ENCODE results near the gene IFT74. TPM values are rescaled to one million over a fixed set of nuclear protein-coding genes. Genes with fewer than 3 reads are reported as not detected.

IFT74 gene
- total RNA-seq, 1 donor from 2014 or later: 7.9 TPM

DNA sequence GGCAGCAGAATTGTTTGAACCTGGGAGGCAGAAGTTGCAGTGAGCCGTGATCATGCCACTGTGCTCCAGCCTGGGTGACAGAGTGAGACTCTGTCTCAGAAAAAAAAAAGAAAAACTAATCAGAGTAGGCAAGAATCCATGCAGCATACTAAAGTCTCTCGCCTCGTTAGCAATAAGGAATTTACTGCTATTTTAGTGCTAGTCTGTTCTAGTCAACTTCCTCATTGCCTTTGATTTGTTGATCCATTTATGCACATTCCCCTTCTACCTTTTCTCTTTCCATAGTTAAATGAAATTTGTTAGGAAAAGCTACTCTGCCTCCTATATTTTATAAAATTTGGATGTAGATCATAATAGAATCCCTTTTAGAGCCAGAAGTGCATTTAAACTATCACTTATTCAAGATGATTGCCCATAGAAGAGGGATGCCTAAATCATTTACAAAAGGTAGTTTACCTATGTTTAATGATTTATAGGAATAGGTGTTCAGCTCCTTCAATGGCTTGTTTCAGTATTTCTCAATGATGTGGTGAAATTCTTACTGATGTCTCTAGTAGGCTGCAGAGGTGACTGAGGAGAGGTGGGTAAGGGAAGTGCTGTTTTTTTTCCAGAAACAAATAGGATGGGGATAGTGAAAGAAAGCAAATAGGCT is 47.3 kb downstream of the IFT74 start:
- intact Hi-C loops (cut with micrococcal nuclease): no loop called here
- Mint-ChIP-seq H3K4me1 (ENCODE audit: low read depth) (no peaks in the 10 kb centered on the region), H3K27ac (no peak overlapping the region), H3K27me3 (ENCODE audit: insufficient read depth) (no peaks in the 10 kb centered on the region), H3K36me3 (ENCODE audit: low read depth) (no peaks in the 10 kb centered on the region), H3K4me3 (no peak overlapping the region), H3K9me3 (no peaks in the 10 kb centered on the region)
- no peak for DNase-seq (ENCODE audit: low spot score)

DNA sequence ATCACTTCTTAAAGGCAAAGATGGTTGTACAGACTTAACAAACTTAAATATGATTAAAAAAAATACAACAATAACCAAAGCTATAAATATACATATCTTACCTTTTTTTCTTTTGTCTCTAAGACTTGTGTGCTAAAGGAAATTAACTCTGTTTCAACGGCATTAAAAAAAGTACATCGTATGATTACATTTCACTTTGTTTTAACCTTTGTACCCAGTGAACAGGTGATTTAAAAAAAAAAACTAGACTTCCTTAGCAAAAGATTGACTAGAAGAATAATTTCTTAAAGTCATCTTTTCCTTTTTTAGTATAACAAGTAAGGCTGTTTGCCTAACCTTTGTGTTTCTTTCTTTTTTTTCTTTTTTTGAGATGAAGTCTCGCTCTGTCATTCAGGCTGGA is 49.3 kb downstream of the IFT74 start, which contains the start of gene LRRC19:
LRRC19 (minus strand) TSS at position 182 of the 400 bp plus-strand sequence. CDS start 5,978 bp downstream, outside the sequence.
- intact Hi-C loops (cut with micrococcal nuclease): no loop called here
- DNase-seq (ENCODE audit: low spot score): no peak
- no peaks in the 10 kb centered on the region for H3K9me3 Mint-ChIP-seq
- no peak within 1 kb of the TSS for H3K4me3 Mint-ChIP-seq
- no peak within 1 kb of the TSS for H3K27ac Mint-ChIP-seq
- H3K36me3 Mint-ChIP-seq (ENCODE audit: low read depth): no peaks in the 10 kb centered on the region
- H3K4me1 Mint-ChIP-seq (ENCODE audit: low read depth): no peaks in the 10 kb centered on the region
- no peaks in the 10 kb centered on the region for H3K27me3 Mint-ChIP-seq (ENCODE audit: insufficient read depth)

DNA sequence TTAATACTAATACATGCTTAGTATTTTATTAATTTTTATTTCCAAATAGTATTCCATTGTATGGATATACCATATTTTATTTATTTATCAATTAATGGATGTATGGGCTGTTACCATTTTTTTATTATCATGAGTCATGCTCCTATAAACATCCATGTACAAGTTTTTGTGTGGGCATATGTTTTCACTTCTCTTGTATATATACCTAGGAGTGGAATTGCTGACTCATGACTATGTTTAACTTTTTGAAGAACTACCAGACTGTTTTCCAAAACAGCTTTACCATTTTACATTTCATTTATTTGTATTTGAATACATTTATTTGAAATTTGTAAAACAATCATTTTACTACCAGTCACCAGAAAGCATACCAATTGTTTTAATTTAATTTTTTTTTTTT is 63.4 kb downstream of the IFT74 start:
- Mint-ChIP-seq H3K4me3 (no peak overlapping the region), H3K4me1 (ENCODE audit: low read depth) (no peaks in the 10 kb centered on the region), H3K9me3 (no peaks in the 10 kb centered on the region), H3K27ac (no peak overlapping the region), H3K27me3 (ENCODE audit: insufficient read depth) (no peaks in the 10 kb centered on the region), H3K36me3 (ENCODE audit: low read depth) (peaks cover 10% of the 10 kb centered on the region)
- no peak for DNase-seq (ENCODE audit: low spot score)
- intact Hi-C loops (cut with micrococcal nuclease): no loop called here

DNA sequence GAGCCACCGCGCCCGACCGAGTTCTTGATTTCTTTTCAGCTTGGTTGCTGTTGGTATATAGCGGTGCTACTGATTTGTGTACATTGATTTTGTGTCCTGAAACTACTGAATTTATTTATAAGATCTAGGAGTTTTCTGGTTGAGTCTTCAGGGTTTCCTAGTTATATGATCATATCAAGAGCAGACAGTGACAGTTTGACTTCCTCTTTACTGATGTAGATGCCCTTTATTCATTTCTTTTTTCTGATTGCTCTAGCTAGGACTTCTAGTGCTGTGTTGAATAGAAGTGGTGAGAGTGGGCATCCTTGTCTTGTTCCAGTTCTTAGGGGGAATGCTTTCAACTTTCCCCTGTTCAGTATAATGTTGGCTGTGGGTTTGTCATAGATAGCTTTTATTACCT is 66.7 kb downstream of the IFT74 start:
- Mint-ChIP-seq H3K27ac (no peak overlapping the region), H3K27me3 (ENCODE audit: insufficient read depth) (no peaks in the 10 kb centered on the region), H3K9me3 (no peaks in the 10 kb centered on the region), H3K4me1 (ENCODE audit: low read depth) (no peaks in the 10 kb centered on the region), H3K4me3 (no peak overlapping the region), H3K36me3 (ENCODE audit: low read depth) (peaks cover 7% of the 10 kb centered on the region)
- no peak for DNase-seq (ENCODE audit: low spot score)
- intact Hi-C loops (cut with micrococcal nuclease): no loop called here

DNA sequence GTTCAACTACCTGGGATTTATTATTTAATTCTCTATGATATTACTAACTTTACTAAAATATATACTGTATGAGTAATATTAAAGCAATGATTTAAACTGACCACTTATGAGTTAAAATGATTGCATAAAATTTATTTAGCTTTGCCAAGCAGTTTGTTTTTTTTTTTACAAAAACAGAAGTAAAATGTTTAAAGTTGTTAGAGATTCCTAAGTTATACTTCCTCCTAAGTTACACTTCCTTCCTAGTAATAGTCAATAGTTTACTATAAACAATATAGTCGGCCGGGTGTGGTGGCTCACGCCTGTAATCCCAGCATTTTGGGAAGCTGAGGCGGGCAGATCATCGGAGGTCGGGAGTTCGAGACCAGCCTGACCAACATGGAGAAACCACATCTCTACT is 73.0 kb downstream of the IFT74 start:
- Mint-ChIP-seq H3K4me1 (ENCODE audit: low read depth) (no peaks in the 10 kb centered on the region), H3K27me3 (ENCODE audit: insufficient read depth) (no peaks in the 10 kb centered on the region), H3K36me3 (ENCODE audit: low read depth) (peaks cover 3% of the 10 kb centered on the region), H3K4me3 (no peak overlapping the region), H3K27ac (no peak overlapping the region), H3K9me3 (no peaks in the 10 kb centered on the region)
- no peak for DNase-seq (ENCODE audit: low spot score)
- intact Hi-C loops (cut with micrococcal nuclease): no loop called here

DNA sequence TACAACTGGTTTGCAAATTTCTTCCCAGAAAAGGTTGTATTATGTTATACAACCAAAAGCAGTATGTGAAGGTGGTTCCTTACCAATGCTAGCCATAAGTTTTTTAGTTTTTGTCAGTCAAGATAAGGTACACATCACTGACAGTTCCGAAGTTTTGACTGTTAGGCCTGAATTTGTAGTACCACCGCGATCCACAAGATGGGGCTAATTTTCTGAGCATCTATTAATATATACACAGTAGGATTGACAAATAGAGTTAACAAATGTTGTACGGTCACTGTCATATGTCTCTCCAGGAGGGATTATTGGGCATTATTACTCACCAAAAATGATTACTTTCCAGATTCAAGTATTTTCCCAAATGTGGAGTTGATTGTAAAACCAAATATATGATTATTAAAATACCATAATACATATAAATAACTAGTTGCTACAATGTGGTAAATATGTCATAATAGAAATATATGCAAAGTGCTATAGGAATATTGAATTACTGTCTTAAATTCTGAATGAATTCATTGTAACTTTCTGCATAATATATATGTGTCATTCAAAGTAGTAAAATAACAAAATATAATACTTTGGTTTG is 77.7 kb downstream of the IFT74 start:
- Mint-ChIP-seq H3K36me3 (ENCODE audit: low read depth) (no peaks in the 10 kb centered on the region), H3K27me3 (ENCODE audit: insufficient read depth) (no peaks in the 10 kb centered on the region), H3K4me3 (no peak overlapping the region), H3K9me3 (no peaks in the 10 kb centered on the region), H3K4me1 (ENCODE audit: low read depth) (no peaks in the 10 kb centered on the region), H3K27ac (no peak overlapping the region)
- intact Hi-C loops (cut with micrococcal nuclease): loop anchor here (1.0 to 5.0 kb wide), 2 partner anchors 242 to 513 kb away; no protein-coding TSS in a partner anchor
- DNase-seq (ENCODE audit: low spot score): peak; percentile 9

DNA sequence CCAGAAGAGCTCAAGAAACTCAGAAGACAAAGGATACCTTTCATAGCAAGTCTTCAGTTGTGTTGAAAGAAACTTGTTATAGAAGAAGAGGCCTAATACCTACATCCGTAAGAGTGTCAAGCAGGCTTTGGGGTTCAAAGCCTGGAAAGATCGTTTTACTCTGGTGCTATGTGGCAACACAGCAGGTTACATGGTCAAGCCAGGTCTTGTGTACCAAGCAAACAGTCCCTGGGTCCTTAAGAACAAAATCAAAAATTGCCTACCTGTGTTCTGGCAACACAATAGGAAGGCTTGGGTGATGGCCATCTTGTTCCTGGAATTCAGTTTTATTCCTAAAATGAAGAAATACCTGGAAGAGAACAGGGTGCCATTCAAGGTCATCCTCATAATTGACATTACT is 81.3 kb downstream of the IFT74 start:
- intact Hi-C loops (cut with micrococcal nuclease): no loop called here
- Mint-ChIP-seq H3K27me3 (ENCODE audit: insufficient read depth) (no peaks in the 10 kb centered on the region), H3K9me3 (no peaks in the 10 kb centered on the region), H3K36me3 (ENCODE audit: low read depth) (no peaks in the 10 kb centered on the region), H3K4me3 (no peak overlapping the region), H3K27ac (no peak overlapping the region), H3K4me1 (ENCODE audit: low read depth) (no peaks in the 10 kb centered on the region)
- no peak for DNase-seq (ENCODE audit: low spot score)

DNA sequence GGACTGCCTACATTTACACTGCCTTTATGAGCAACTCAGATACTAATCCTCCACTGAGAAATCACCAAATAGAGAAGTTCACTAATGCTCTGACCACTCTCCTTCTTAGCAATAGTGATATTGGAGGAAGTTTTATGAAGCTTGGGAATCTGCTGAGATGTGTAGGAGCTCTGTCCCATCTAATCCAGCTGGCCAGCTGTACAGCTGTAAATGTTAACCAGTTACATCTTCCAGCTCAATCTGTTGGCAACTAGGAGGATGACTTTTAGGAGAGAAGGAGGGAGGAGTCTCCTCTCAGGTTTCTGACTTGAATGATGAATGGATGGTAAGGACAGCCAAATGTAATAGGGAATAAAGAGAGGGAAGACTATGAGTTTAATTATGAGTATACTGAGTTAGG is 85.5 kb downstream of the IFT74 start:
- intact Hi-C loops (cut with micrococcal nuclease): no loop called here
- no peaks in the 10 kb centered on the region for H3K4me1 Mint-ChIP-seq (ENCODE audit: low read depth)
- no peak overlapping the region for H3K27ac Mint-ChIP-seq
- no peaks in the 10 kb centered on the region for H3K36me3 Mint-ChIP-seq (ENCODE audit: low read depth)
- DNase-seq (ENCODE audit: low spot score): no peak
- H3K9me3 Mint-ChIP-seq: no peaks in the 10 kb centered on the region
- H3K27me3 Mint-ChIP-seq (ENCODE audit: insufficient read depth): no peaks in the 10 kb centered on the region
- no peak overlapping the region for H3K4me3 Mint-ChIP-seq

DNA sequence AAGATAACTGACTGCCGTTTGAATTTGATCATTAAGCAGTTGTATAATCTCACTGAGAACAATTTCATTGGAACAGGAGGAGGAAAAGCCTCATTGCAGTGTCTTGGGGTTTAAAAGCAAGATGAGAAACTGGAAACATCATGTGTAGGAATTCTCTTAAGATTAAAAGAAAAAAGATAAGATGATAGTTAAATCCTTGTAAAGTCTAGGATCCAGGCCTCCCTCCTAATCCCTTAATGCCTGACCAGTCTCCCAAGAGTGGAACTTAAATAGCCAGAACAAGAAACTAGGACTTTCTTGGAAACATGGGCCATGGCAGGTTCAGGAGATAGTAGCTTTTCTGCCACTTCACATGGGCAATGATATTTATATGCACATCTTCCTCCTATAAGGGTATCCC is 86.3 kb downstream of the IFT74 start:
- Mint-ChIP-seq H3K4me1 (ENCODE audit: low read depth) (no peaks in the 10 kb centered on the region), H3K9me3 (no peaks in the 10 kb centered on the region), H3K4me3 (no peak overlapping the region), H3K27ac (no peak overlapping the region), H3K36me3 (ENCODE audit: low read depth) (no peaks in the 10 kb centered on the region), H3K27me3 (ENCODE audit: insufficient read depth) (no peaks in the 10 kb centered on the region)
- DNase-seq (ENCODE audit: low spot score): no peak
- intact Hi-C loops (cut with micrococcal nuclease): no loop called here

DNA sequence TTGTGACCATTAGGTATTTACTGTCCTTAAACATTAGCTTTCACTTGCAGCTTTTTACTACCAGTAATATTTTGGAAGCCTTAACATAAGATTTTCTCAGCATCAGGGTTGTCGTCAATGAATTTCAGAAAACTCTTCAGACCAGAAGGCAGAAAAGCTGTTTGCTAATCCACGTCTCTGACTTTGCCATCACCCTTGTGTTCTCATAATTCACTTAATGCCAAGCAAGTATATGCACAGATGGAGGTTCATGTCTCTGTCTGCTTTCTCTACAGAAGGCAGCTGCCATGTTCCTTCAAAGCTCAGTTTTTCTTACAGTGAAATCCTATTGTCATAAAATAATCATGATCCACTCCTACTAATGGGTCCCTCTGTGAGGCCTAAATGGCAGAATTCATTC is 87.0 kb downstream of the IFT74 start:
- H3K27me3 Mint-ChIP-seq (ENCODE audit: insufficient read depth): no peaks in the 10 kb centered on the region
- no peaks in the 10 kb centered on the region for H3K9me3 Mint-ChIP-seq
- no peaks in the 10 kb centered on the region for H3K4me1 Mint-ChIP-seq (ENCODE audit: low read depth)
- no peaks in the 10 kb centered on the region for H3K36me3 Mint-ChIP-seq (ENCODE audit: low read depth)
- H3K27ac Mint-ChIP-seq: no peak overlapping the region
- H3K4me3 Mint-ChIP-seq: no peak overlapping the region
- intact Hi-C loops (cut with micrococcal nuclease): no loop called here
- no peak for DNase-seq (ENCODE audit: low spot score)

DNA sequence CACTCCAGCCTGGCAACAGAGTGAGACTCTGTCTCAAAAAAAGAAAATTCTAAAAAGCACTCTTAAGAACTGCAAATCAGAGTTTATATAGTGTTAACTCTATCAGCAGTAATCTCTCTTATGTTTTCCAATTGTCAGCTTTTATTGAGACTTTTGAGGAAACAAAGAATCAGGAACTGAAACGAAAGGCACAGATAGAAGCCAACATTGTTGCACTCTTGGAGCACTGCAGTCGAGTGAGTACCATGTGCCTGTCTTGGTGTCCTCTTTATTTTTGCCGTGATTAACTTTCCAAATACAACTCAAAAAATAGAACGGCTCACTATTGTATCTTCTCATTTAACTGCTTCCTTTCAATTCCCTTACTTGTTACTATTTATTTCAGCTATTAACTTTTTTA is 90.9 kb downstream of the IFT74 start:
- Mint-ChIP-seq H3K4me1 (ENCODE audit: low read depth) (no peaks in the 10 kb centered on the region), H3K27me3 (ENCODE audit: insufficient read depth) (no peaks in the 10 kb centered on the region), H3K36me3 (ENCODE audit: low read depth) (no peaks in the 10 kb centered on the region), H3K27ac (no peak overlapping the region), H3K9me3 (no peaks in the 10 kb centered on the region), H3K4me3 (no peak overlapping the region)
- no peak for DNase-seq (ENCODE audit: low spot score)
- intact Hi-C loops (cut with micrococcal nuclease): no loop called here

DNA sequence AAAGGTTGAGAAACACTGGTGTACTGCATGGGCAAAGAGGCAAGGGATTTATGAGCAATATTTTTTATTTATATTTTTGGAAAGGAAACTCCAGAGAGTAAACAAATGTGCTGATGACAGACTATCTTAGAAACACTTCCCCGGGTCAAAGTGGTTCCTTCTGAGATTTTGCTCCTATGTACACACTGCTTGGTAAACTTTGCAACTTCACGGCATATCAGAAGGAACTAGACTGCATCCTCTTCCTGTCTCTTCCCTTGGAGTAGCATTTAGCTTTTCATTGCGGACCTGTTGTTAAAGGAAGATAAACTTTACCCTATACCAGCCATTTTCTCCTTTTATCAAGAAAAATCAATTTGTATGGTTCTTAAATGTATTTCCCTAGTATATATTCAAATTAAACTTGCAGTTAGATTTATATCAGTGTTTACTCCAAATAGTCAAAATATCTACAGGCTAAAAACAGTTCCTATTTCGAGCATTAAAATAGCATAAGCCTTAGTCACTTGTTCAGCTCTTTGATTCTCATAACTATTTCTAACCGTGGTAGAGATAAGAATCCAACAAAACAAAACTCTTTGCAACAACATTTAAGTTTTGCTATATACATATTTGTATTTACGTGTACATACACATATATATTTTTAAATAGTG is 97.3 kb downstream of the IFT74 start:
- Mint-ChIP-seq H3K4me3 (no peak overlapping the region), H3K9me3 (no peaks in the 10 kb centered on the region), H3K27me3 (ENCODE audit: insufficient read depth) (no peaks in the 10 kb centered on the region), H3K36me3 (ENCODE audit: low read depth) (peaks cover 1% of the 10 kb centered on the region), H3K4me1 (ENCODE audit: low read depth) (no peaks in the 10 kb centered on the region), H3K27ac (no peak overlapping the region)
- intact Hi-C loops (cut with micrococcal nuclease): no loop called here
- no peak for DNase-seq (ENCODE audit: low spot score)

DNA sequence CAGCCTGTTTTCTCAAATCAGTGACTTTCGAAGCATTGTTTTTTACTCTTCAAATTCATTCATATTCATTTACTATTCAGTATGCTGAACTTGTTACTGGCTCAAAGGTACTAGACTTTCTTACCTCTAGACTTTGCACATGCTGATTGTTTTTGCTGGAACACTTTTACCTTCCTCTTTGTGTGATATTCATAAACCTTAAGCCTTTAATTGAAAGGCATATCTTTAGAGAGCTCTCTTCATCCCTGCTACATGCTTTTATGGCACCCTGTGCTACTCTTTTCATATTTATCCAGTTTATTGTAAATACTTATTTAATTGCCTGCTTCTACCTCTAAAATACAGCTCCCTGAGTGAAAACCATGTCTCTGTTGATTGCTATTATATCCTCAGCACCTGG is 97.9 kb downstream of the IFT74 start:
- Mint-ChIP-seq H3K9me3 (no peaks in the 10 kb centered on the region), H3K27ac (no peak overlapping the region), H3K36me3 (ENCODE audit: low read depth) (peaks cover 1% of the 10 kb centered on the region), H3K27me3 (ENCODE audit: insufficient read depth) (no peaks in the 10 kb centered on the region), H3K4me1 (ENCODE audit: low read depth) (no peaks in the 10 kb centered on the region), H3K4me3 (no peak overlapping the region)
- DNase-seq (ENCODE audit: low spot score): no peak
- intact Hi-C loops (cut with micrococcal nuclease): no loop called here
